Measurements from ENCODE around the gene EDAR. TPM values are rescaled to one million over a fixed set of nuclear protein-coding genes. Genes with fewer than 3 reads are reported as not detected.

EDAR gene
- total and polyA plus RNA-seq, 2 donors (not counting 1 experiment from before 2014, with no cell fraction given), result not detected

- Histone ChIP-seq H3K9me3 (ENCODE audit: control insufficient read depth, insufficient read depth, low read depth, low read length) (no peaks in the 10 kb centered on the region), H3K4me1 (ENCODE audit: control insufficient read depth, extremely low read depth, insufficient read depth, low read length) (no peaks in the 10 kb centered on the region), H3K27me3 (ENCODE audit: control insufficient read depth, insufficient read depth, low read length) (peaks cover 17% of the 10 kb centered on the region), H4K20me1 (ENCODE audit: control insufficient read depth, extremely low read depth, insufficient read depth, low read length) (no peaks in the 10 kb centered on the region), H3K79me2 (ENCODE audit: control insufficient read depth, insufficient read depth, low read length) (no peaks in the 10 kb centered on the region), H3K36me3 (ENCODE audit: control insufficient read depth, insufficient read depth, low read length) (no peaks in the 10 kb centered on the region), H3K4me3 (replicated peaks in 1 of 4; ENCODE audit: control extremely low read depth in 1 of 4, insufficient read depth in 1 of 4, low read depth in 3 of 4, low read length in 4 of 4) (no peak overlapping the region), H3K4me2 (ENCODE audit: extremely low read depth, insufficient read depth, low read length) (no peak overlapping the region), H3K9ac (ENCODE audit: insufficient read depth, low read length) (no peak overlapping the region), H3K27ac (ENCODE audit: insufficient read depth, low read length) (no peak overlapping the region), H2AFZ (ENCODE audit: low read length) (no peak overlapping the region)
- DNase-seq (ENCODE audit: low read depth in 2 of 2), result no peak
- TF ChIP-seq EZH2 (IDR thresholded peaks at IDR 0.05; ENCODE audit: low read length, missing control alignments) (no peak), CTCF (conservative IDR thresholded peaks at IDR 0.05 in 1 of 2, IDR thresholded peaks at IDR 0.05 in 1 of 2; ENCODE audit: low read depth in 1 of 2, low read length in 2 of 2) (no peak)
Observed at GRCh38 chr2:109028738-109029489, 39.9 kb upstream of the EDAR start.

- no peaks in the 10 kb centered on the region for H3K36me3 ChIP-seq (ENCODE audit: control insufficient read depth, insufficient read depth, low read length)
- H3K9me3 ChIP-seq (ENCODE audit: control insufficient read depth, insufficient read depth, low read depth, low read length), result no peaks in the 10 kb centered on the region
- no peaks in the 10 kb centered on the region for H3K79me2 ChIP-seq (ENCODE audit: control insufficient read depth, insufficient read depth, low read length)
- no peaks in the 10 kb centered on the region for H3K4me1 ChIP-seq (ENCODE audit: control insufficient read depth, extremely low read depth, insufficient read depth, low read length)
- no peak overlapping the region for H3K4me2 ChIP-seq (ENCODE audit: extremely low read depth, insufficient read depth, low read length)
- no peak for DNase-seq (ENCODE audit: low read depth in 2 of 2)
- H2AFZ ChIP-seq (ENCODE audit: low read length), result no peak overlapping the region
- H3K27me3 ChIP-seq (ENCODE audit: control insufficient read depth, insufficient read depth, low read length), result peaks cover 17% of the 10 kb centered on the region
- H3K9ac ChIP-seq (ENCODE audit: insufficient read depth, low read length), result no peak overlapping the region
- no peak overlapping the region for H3K4me3 ChIP-seq (replicated peaks in 1 of 4; ENCODE audit: control extremely low read depth in 1 of 4, insufficient read depth in 1 of 4, low read depth in 3 of 4, low read length in 4 of 4)
- no peak overlapping the region for H3K27ac ChIP-seq (ENCODE audit: insufficient read depth, low read length)
- TF ChIP-seq CTCF (conservative IDR thresholded peaks at IDR 0.05 in 1 of 2, IDR thresholded peaks at IDR 0.05 in 1 of 2; ENCODE audit: low read depth in 1 of 2, low read length in 2 of 2), result no peak
- no peak for TF ChIP-seq EZH2 (IDR thresholded peaks at IDR 0.05; ENCODE audit: low read length, missing control alignments)
- H4K20me1 ChIP-seq (ENCODE audit: control insufficient read depth, extremely low read depth, insufficient read depth, low read length), result no peaks in the 10 kb centered on the region
Observed at GRCh38 chr2:109028277-109028676, 39.3 kb upstream of the EDAR start.

GRCh38 chr2:109027702-109028101 is 38.7 kb upstream of the EDAR start:
- TF ChIP-seq EZH2 (IDR thresholded peaks at IDR 0.05; ENCODE audit: low read length, missing control alignments) (no peak), CTCF (conservative IDR thresholded peaks at IDR 0.05 in 1 of 2, IDR thresholded peaks at IDR 0.05 in 1 of 2; ENCODE audit: low read depth in 1 of 2, low read length in 2 of 2) (no peak)
- H3K27me3 ChIP-seq (ENCODE audit: control insufficient read depth, insufficient read depth, low read length), result peaks cover 16% of the 10 kb centered on the region
- no peak overlapping the region for H2AFZ ChIP-seq (ENCODE audit: low read length)
- no peak for DNase-seq (ENCODE audit: low read depth in 2 of 2)
- H3K36me3 ChIP-seq (ENCODE audit: control insufficient read depth, insufficient read depth, low read length), result no peaks in the 10 kb centered on the region
- no peak overlapping the region for H3K9ac ChIP-seq (ENCODE audit: insufficient read depth, low read length)
- H3K9me3 ChIP-seq (ENCODE audit: control insufficient read depth, insufficient read depth, low read depth, low read length), result no peaks in the 10 kb centered on the region
- no peak overlapping the region for H3K4me2 ChIP-seq (ENCODE audit: extremely low read depth, insufficient read depth, low read length)
- H3K27ac ChIP-seq (ENCODE audit: insufficient read depth, low read length), result no peak overlapping the region
- H3K4me1 ChIP-seq (ENCODE audit: control insufficient read depth, extremely low read depth, insufficient read depth, low read length), result no peaks in the 10 kb centered on the region
- no peaks in the 10 kb centered on the region for H3K79me2 ChIP-seq (ENCODE audit: control insufficient read depth, insufficient read depth, low read length)
- no peaks in the 10 kb centered on the region for H4K20me1 ChIP-seq (ENCODE audit: control insufficient read depth, extremely low read depth, insufficient read depth, low read length)
- no peak overlapping the region for H3K4me3 ChIP-seq (replicated peaks in 1 of 4; ENCODE audit: control extremely low read depth in 1 of 4, insufficient read depth in 1 of 4, low read depth in 3 of 4, low read length in 4 of 4)

Measured in fibroblast of lung (primary cell).